Measurements from ENCODE around the gene SLF2.
A peak's percentile ranks its signal among the peaks of the same experiment; 100 is the strongest.
"Not testable (repeated sequence)": the region's sequence is repeated elsewhere in the genome, so short reads cannot be mapped to it uniquely, and the experiment has no call there.

Gene SLF2

DNA sequence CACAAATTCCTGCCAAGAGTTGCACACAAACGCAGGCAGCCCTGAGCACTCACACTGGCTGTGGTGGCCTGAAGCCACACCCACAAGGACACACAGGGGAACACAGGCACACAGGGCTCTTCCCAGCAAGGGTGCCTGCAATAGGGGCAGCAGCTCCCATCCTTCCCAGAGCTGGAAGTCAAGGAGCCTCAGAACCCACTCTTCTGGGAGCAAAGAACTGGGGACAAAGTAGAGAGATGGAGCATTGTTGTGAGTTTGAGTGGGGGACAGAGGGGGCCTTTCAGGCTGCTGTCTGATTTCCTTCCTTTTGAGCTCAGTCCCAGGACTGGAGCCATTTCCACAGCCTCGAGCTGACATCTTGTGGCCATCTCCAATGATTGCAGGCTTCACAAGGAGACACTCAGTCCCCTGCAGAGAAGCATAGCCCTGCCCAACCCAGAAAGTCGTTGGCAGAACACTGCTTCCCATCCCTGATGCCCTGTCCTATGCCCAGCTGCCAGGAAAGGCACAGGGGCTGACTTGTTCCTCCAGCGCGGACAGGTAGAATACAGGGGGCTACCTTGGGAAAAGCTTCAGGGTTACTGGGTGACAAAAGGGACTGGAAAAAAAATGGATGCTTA is 34.4 kb upstream of the SLF2 start:
- peak; percentile 56 for DNase-seq

DNA sequence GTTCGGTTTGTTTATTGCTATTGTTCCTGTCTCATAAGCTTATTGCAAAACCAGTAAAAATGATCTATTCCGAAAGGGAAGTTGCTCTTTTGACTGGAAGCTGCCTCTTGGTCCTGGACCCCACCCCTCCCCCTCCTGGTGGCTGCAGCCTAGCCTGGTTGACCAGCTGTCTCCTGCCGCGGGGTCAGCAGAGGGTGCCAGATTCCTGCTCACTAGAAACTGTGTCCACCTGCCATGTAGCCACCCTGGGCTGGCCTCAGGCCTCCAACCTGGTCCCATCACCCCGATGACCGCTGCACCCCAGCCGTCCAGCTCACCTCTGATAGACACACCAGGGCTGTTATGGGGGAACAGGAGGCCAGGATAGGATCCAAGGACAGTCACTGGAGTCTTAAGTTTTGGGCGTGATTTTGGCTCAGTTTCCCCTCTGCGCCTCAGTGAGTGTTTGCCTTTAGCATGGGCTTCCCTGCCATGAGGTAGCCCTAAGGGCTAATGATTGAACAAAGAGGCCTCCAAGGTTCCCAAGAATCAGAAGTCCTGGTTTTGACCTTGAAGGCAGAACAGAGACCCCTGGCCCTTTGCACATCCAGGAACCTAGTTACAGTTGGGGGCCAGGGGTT is 32.9 kb upstream of the SLF2 start:
- no peak for DNase-seq

DNA sequence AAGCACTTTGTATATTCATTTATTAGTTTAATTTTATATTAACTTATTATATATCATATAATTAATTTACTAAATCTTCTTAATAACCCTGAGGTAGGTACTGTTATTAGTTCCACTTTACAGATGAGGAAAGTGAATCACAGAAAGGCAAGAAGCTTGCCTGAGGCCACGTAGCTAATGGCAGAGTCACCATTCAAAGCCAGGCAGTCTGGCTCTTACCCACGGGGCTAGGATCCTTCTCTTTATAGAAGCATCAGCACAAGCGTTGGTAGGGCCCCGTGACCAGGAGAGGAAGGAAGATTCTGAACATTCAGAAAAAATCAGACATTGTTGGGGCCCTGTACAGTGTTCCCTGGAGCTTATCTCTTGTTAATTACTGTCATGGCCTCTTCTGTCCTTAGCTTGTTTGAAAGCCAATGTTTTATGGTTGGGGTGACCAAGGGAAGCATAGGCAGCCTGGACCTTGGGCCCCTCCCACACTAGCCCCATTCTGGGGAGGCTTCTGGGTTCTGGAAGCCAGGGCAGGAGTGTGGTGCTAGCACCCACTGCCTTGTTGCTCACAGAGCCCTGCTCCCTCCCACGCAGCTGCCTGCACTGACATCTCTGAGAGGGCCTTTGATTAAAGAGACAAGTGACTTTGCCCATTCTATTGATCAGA is 31.1 kb upstream of the SLF2 start:
- DNase-seq = no peak

- no peak for DNase-seq
These were observed 30.5 kb upstream of the SLF2 start for GRCh38 chr10:100882252-100882651.

DNA sequence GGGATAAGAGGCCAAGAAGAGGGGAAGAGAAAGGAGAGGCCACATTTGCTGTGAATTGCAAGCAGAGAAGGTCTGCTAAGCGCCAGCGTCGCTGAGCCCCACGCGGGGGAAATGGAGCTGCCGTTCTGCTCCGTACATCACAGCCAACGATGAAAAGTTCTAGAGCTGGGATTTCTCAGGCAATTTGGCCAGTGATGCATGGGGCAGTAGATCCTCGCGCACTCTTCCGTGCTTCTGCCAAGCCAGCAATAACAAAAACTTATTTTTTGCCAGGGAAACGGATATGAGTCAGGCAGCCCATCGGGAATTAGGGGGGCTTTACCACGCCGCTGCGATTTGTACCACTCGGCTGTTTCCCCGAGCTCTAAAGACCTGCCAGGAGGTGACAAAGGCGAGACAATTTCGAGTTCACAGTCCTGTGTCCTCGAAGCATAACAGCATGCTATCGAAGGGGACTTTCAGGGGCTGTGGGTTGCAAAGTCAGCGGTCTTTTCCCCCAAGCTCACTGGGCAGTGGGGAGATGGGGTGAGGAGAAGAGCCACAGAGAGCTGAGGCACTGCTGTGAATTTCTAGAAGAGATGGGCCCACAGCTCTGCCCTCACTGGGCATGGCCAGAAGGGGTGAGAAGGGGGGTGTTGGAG is 30.0 kb upstream of the SLF2 start:
- DNase-seq = no peak

- DNase-seq = no peak
These were observed 29.4 kb upstream of the SLF2 start for GRCh38 chr10:100883312-100883821.

- not testable (repeated sequence) for DNase-seq
These were observed 27.2 kb upstream of the SLF2 start for GRCh38 chr10:100885611-100886010.

DNA sequence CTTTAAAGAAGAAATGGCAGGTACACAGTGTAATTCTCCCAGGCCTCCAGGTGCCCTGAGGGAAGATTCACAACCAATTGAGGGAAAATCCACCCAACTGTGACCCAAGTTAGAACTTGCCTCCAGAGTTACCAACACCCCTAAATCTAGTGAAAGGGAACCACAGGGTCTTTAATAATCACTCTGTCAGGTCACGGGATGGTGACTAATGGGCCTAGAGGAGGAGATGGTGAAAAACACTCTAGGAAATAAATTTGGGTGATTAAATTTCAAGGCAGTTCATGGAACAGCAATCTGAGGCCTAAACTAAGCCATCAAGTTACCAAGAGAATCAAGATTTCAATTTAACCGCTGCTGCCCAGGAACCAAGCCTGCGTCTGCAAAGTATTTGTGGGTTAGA is 26.7 kb upstream of the SLF2 start:
- no peak for DNase-seq

GRCh38 chr10:100886521-100886920 is 26.2 kb upstream of the SLF2 start:
- DNase-seq = no peak

GRCh38 chr10:100886963-100887362 is 25.8 kb upstream of the SLF2 start:
- no peak for DNase-seq

DNA sequence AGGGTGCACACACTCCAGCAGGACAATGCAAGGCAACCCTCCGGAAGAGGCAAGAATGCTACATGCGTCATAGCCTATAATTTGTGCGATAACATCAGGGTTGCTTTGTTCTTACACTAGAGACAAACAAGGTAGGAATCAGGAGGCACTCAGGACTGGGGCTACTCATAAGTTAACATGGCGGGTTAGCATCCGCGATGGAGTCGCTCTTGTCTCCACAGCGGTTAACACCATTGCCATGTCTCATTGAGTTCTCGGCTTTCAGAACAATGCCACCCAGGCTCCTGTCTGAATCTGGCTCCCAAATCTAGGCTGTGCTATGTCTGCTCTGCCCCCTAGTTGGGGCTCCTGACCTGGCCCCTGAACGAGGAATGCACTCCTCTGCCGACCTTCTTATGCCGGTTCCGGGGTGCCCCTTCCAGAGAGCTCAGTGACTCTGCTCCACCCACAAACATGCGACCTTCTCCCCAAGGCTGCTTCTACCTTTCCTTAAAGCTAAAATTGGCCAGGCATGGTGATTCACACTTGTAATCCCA is 24.9 kb upstream of the SLF2 start:
- DNase-seq = no peak

GRCh38 chr10:100888957-100889356 is 23.8 kb upstream of the SLF2 start:
- no peak for DNase-seq

- no peak for DNase-seq
These were observed 23.2 kb upstream of the SLF2 start for GRCh38 chr10:100889546-100889945.

DNA sequence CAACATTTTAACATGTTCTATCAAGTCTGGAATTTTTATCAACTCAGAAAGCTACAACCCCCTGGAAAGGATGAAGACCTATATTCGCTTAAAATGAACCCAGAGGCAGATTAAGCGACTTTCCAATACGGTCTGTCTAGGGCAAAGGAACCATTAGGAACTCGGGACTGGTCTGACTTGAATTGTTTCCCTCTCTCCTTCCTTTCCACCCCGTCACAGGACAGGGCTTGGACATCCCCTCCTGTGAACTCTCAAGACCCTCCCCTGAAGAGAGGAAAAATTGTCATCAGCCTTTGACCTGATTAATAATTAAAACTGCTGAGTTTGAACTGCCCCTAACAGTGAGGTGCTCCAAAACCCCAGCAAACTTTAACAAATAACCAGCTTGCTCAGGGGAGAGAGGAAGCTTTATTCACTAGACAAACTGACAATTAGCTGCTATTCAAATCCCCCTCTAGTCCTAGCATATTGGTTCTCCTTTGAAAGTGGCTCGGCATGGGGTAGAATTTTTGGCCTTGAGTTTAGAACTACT is 22.6 kb upstream of the SLF2 start:
- no peak for DNase-seq

- no peak for DNase-seq
These were observed 22.0 kb upstream of the SLF2 start for GRCh38 chr10:100890673-100891317.

DNA sequence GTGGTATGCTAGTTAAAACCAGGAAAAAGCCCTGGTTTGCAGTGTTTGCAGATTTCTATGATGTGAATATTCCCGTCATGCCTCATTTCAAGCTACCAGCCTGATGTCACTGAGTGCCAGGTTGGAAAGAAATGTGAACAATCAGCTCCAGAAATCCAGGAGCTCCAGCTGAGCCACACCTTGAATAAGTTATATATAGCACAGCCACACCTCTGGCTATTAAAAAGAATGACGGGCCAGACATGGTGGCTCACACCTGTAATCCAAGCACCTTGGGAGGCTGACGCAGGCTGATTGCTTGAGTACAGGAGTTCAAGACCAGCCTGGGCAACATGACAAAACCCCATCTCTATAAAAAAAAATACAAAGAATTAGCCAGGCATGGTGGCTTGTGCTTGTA is 18.7 kb upstream of the SLF2 start:
- no peak for DNase-seq

DNA sequence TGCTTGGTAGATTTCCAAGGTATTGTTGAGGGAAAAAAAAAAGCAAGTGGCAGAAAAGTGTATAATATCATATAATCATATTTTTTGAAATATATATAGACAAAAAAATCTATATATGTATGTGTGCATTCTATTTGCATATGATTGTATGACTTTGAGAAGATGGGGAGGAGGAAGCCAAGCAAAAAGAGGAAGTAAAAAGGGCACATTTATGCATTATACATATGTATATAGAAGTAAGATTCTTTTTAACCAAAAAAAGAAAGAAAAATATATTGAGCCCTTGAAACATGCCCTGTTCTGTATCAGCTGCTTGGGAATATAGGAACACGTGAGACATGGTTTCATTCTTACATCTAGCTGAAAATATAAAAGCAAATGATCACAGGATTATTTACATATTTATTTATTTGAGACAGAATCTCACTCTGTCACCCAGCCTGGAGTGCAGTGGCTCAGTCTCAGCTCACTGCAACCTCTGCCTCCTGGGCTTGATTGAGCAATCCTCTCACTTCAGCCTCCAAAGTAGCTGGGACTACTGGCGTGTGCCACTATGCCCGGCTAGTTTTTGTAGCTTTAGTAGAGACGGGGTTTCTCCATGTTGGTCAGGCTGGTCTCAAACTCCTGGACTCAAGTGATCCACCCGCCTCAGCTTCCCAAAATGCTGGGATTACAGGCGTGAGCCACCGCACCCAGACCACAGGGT is 18.0 kb upstream of the SLF2 start:
- DNase-seq = peak; percentile 16

GRCh38 chr10:100895346-100895745 is 17.4 kb upstream of the SLF2 start:
- no peak for DNase-seq

- no peak for DNase-seq
These were observed 16.9 kb upstream of the SLF2 start for GRCh38 chr10:100895896-100896295.

- no peak for DNase-seq
These were observed 15.8 kb upstream of the SLF2 start for GRCh38 chr10:100896876-100897461.

- DNase-seq = no peak
These were observed 14.8 kb upstream of the SLF2 start for GRCh38 chr10:100897976-100898375.

DNA sequence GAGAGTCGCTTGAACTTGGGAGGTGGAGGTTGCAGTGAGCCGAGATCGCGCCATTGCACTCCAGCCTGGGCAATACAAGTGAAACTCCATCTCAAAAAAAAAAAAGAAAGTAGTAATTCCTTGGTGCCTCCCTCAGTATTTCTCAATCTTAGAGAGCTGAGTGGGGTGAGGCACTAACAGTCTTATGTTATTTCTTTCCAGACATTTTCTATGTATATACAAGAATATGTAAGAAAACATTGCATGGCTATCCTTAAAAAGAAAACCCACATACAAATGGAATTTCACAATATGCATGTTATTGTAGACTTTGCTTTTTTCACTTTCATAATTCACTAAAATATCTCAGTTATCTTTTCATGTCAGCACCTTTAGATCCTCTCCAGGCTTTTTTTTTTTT is 13.6 kb upstream of the SLF2 start:
- DNase-seq = no peak
